ENCODE measurements around the gene MRPL1.

GRCh38 chr4:77956917-77957316 lies 94.3 kb downstream of the MRPL1 start:
- TF ChIP-seq POLR2AphosphoS5 (IDR thresholded peaks at IDR 0.05; ENCODE audit: low read depth, low read length) (no peak), CTCF (IDR thresholded peaks at IDR 0.05) (no peak), TCF7L2 (IDR thresholded peaks at IDR 0.05; ENCODE audit: low read depth, low read length) (no peak), REST (IDR thresholded peaks at IDR 0.05; ENCODE audit: insufficient read depth in 1 of 2, low read depth in 2 of 2, low read length in 1 of 2) (no peak)

All from Panc1 (cell line).